Activated CD8-positive, alpha-beta memory T cell treated with anti-CD3 and anti-CD28 coated beads, Interleukin-2, amount 50 U/mL, for 24 hours (primary cell): Measurements from ENCODE around the gene SH3RF1.

ENCODE experiments used
- DNase-seq: peaks from one replicate; pipeline ENCODE4 v3.0.0-alpha.2; 2020; ENCODE audit errors: extremely low read depth

The SH3RF1 gene

GRCh38 chr4:169275180-169275579 lies 4.4 kb upstream of the SH3RF1 start:
- no peak for DNase-seq

GRCh38 chr4:169274033-169274432 lies 3.3 kb upstream of the SH3RF1 start:
- DNase-seq: no peak

- no peak for DNase-seq
These were observed 1.6 kb upstream of the SH3RF1 start for GRCh38 chr4:169272265-169272886.

- no peak for DNase-seq
These were observed 894 bp upstream of the SH3RF1 start for GRCh38 chr4:169271692-169272007.

GRCh38 chr4:169269916-169270809 lies 593 bp downstream of the SH3RF1 start:
- DNase-seq: no peak

- DNase-seq: no peak
These were observed 1.6 kb downstream of the SH3RF1 start for GRCh38 chr4:169268951-169269760.

- DNase-seq: no peak
These were observed 3.7 kb downstream of the SH3RF1 start for GRCh38 chr4:169267070-169267469.

- DNase-seq: no peak
These were observed 4.1 kb downstream of the SH3RF1 start for GRCh38 chr4:169266661-169267060.

- no peak for DNase-seq
These were observed 4.7 kb downstream of the SH3RF1 start for GRCh38 chr4:169266081-169266480.

- DNase-seq: no peak
These were observed 6.9 kb downstream of the SH3RF1 start for GRCh38 chr4:169263791-169264392.

- no peak for DNase-seq
These were observed 10.4 kb downstream of the SH3RF1 start for GRCh38 chr4:169260217-169260866.

- DNase-seq: no peak
These were observed 11.5 kb downstream of the SH3RF1 start for GRCh38 chr4:169259271-169259670.

- no peak for DNase-seq
These were observed 12.6 kb downstream of the SH3RF1 start for GRCh38 chr4:169258141-169258540.

- no peak for DNase-seq
These were observed 13.6 kb downstream of the SH3RF1 start for GRCh38 chr4:169256856-169257761.

- no peak for DNase-seq
These were observed 14.6 kb downstream of the SH3RF1 start for GRCh38 chr4:169256101-169256612.

- no peak for DNase-seq
These were observed 16.2 kb downstream of the SH3RF1 start for GRCh38 chr4:169254546-169254983.

GRCh38 chr4:169253904-169254303 lies 16.9 kb downstream of the SH3RF1 start:
- no peak for DNase-seq

GRCh38 chr4:169253113-169253671 lies 17.6 kb downstream of the SH3RF1 start:
- no peak for DNase-seq

- DNase-seq: no peak
These were observed 18.2 kb downstream of the SH3RF1 start for GRCh38 chr4:169252339-169253112.
